GF-D8 (cell line): ENCODE results near the gene ERBB2.

Experiments
- DNase-seq: peaks from one replicate; lab custom pipeline; 2025; lab: John Stamatoyannopoulos, UW

The ERBB2 gene

DNA sequence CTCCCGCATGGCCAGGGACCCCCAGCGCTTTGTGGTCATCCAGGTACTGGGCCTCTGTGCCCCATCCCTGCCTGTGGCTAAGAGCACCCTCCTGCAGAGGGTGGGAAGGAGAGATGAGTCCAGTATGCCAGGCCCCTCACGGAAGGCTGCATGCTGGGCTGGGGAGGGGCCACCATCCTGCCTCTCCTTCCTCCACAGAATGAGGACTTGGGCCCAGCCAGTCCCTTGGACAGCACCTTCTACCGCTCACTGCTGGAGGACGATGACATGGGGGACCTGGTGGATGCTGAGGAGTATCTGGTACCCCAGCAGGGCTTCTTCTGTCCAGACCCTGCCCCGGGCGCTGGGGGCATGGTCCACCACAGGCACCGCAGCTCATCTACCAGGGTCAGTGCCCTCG, 26.8 kb downstream of the ERBB2 start:
- no peak for DNase-seq

DNA sequence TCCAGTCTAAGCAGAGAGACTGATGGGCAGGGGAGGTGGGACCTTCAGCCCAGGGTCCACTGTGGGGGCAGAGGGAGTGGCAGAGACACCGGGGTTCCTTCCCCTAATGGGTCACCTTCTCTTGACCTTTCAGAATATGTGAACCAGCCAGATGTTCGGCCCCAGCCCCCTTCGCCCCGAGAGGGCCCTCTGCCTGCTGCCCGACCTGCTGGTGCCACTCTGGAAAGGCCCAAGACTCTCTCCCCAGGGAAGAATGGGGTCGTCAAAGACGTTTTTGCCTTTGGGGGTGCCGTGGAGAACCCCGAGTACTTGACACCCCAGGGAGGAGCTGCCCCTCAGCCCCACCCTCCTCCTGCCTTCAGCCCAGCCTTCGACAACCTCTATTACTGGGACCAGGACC, 27.7 kb downstream of the ERBB2 start:
- DNase-seq, result no peak

DNA sequence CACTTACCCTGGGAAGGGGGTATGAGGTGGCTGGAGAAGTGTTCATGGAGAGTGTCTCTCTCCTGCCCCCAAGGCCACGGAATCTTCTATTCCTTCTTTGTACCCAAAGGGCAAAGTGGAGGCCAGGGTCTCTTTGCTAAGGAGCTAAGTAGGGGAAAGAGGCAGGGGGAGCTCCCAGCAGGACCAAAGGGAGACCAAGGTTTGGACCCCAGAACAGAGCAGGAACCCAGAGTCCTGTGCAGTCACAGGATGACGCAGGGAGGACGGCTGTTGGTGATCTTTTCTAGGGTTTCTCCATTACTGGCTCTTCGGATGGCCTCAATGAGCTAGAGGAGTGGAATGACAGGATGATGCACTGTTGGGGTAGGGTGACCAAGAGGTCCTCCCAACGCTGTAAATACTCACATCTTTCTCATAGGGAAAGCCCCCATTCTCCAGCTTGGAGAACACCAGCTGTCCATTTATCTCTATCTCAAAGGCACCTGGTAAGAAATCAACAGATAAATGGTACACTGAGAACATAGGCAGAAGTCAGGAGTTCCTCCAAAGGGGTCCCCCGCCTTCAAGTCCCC, 29.5 kb downstream of the ERBB2 start:
- no peak for DNase-seq

DNA sequence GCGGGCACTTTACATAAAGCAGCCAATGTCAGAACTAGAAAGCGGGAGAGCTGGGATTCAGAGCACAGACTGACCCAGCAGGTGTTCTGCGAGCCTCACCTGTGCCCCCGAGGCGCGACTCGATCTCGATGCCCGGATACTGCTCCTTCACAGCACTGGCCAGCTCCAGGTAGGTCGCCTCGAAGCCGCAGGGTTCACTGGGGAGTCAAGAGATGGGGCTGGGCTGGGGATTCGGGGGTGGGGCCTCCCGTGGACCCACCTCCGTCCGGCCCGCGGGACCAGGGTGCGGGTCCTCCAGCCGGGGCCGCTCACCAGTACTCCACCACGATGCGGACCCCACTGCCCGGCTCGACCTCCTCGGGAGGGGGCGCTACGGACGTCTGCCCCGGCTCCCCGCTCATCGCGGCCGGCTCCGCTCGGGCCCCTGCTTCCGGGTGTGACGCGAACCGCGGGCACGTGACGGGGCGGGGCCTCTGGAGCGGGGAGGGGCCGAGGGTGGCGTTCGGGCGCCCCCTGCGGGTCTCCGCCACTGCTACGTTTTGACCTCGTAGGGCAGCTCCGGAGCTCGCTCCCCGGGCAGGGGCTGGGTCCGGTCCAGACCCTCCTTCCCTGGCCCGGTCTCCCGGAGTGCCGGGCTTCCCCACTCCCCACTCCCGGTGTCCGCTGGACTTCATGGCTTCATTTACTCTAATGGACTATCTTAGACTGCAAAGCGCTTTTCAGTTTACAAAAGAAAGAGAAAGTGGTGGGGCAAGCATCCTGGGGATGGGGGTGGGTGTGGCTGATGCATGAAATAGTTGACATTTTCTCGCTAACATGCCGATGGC, 30.4 kb downstream of the ERBB2 start, which contains the start of gene MIEN1:
MIEN1 (minus strand) TSS at position 438 of the 827 bp plus-strand sequence; CDS start at position 401, 37 bp downstream.
- DNase-seq, result peak; percentile 48

DNA sequence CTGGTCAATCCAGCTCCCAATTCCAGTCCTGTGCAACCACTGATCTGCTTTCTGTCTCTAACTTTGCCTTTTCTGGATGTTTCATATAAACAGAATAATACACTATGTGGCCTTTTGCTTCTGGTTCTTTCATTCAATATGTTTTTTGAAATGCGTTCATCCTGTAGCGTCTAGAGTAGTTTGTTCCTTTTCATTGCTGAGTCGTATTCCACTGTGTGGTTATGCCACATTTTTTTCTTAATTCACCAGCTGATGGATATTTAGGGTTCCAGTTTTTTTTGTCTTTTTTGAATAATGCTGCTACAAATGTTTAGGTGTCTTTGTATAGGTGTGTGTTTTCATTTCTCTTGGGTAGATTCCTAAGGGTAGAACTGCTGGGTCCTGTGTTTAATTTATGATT, 32.7 kb downstream of the ERBB2 start:
- DNase-seq, result no peak

DNA sequence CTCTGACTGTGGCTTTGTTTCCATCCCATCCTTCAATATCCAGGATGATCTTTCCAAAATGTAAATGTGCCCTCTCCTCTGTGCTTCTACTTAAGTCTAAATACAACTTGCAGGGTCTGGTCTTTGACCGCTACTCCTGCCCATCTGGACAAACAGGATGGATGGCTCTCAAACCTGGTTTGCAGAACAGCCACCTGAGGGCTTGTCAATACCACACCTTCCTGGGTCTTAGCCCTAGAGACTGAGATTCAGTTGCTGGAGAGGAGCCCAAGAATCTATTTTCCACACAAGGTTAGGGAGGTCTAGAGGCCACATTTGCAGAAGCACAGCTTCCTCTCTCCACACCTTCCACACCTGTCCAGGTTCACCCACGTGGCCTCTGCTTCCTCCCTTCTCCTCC, 36.0 kb downstream of the ERBB2 start:
- DNase-seq, result no peak

DNA sequence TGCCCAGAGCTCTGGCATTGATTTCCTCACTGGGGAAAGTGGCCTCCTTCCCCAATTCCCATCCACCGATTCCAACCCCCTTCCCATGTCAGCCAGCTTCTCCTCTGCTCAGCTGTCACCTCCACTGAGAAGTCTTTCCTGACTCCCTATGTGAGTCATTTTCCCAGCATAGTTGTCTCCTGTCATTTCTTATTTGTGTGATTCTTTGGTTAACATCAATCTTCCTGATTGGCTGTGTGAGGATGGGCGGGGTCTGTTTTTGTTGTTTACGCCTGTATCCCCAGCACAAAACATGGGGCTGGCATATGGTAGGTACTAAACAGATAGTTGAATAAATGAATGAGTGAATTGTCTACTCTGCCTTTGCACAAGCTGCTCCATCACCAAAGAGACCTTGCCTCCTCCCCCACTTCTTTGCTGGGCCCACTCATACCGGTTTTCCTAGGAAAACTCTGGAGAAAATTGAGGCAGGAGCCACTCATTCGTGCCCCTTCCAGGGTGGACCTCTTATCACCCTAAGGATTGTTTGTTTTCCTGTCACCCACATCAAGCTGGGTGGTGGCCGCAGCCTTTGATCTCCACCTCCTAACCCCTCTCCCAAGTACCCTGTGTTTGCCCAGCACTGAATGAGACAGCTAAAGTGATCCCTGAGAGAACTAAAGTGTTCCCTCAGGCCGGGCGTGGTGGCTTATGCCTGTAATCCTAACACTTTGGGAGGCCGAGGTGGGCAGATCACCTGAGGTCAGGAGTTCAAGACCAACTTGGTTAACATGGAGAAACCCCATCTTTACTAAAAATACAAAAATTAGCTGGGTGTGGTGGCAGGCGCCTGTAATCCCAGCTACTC, 36.7 kb downstream of the ERBB2 start:
- DNase-seq, result no peak

DNA sequence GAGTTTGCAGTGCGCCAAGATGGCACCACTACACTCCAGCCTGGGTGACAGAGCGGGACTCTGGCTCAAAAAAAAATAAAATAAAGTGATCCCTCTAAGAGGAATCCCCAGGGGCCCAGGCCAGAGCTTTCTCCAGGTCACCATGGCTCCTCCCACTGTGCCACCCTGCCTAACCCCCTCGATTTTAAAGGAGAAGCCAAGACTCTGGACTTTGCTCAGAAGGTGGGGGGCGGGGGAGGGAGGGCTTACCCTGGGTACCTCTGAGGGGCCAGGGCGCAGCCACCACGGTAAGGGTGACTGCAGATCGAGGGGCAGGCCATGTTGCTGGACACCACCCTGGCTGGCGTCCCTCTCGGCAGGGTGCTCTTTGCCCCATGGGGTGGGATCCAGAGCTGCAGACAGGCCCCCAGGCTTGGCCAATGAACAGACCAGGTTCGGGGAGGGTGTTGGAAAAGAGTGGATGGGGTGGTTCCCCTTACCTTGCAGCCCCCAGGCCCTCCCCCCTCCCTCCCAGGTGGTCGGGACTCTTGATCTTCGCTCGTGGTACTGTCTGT, 37.4 kb downstream of the ERBB2 start:
- DNase-seq, result no peak

DNA sequence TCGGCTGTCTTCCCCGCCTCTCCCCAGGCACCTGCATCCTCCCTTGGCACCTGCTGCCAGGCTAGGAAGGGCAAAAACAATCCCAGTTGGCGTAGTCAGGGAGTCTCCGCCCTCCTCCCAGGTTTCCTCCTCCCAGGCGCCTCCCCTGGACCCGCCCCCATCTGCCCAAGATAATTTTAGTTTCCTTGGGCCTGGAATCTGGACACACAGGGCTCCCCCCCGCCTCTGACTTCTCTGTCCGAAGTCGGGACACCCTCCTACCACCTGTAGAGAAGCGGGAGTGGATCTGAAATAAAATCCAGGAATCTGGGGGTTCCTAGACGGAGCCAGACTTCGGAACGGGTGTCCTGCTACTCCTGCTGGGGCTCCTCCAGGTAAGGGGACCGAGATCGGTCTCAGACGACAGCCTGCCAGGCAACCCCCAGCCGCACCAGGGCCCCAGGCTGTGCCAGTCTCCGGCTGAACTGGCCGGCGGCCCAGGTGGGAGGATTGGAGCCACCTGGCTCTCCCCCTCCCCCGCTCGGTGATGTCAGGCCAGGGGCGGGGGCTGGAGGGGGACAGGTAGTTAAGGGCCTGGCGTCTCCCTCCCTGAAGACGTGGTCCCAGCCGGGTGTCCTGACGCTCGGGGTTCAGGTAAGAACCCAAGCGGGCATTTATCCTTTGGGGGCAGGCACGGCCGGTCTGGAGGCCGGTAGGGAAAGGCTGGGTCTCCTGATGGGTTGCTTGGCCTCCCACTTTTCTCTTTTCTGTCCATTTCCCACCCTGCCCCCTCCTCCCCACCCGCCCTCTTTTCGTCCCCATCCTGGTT, 38.1 kb downstream of the ERBB2 start, which contains the start of gene GRB7:
GRB7 (plus strand) TSS at position 179 of the 808 bp plus-strand sequence. CDS start 4,364 bp downstream, outside the sequence.
- no peak for DNase-seq

DNA sequence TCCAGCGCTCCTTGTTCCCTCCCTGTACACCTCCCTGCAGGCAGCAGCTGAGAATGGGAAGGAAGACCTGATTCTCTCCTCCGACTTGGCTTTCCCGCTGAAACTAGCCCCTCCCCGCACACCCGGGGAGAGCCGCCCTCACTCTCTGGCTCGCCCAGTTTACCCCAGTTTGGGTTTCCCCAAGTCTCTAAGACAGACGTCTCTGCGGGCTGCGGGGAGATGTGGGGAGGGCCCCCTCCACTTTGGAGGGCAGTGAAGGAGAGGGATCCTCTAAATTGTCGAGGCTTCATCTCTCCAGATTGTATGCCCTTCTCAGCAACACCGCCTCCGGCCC, 38.7 kb downstream of the ERBB2 start:
- no peak for DNase-seq

DNA sequence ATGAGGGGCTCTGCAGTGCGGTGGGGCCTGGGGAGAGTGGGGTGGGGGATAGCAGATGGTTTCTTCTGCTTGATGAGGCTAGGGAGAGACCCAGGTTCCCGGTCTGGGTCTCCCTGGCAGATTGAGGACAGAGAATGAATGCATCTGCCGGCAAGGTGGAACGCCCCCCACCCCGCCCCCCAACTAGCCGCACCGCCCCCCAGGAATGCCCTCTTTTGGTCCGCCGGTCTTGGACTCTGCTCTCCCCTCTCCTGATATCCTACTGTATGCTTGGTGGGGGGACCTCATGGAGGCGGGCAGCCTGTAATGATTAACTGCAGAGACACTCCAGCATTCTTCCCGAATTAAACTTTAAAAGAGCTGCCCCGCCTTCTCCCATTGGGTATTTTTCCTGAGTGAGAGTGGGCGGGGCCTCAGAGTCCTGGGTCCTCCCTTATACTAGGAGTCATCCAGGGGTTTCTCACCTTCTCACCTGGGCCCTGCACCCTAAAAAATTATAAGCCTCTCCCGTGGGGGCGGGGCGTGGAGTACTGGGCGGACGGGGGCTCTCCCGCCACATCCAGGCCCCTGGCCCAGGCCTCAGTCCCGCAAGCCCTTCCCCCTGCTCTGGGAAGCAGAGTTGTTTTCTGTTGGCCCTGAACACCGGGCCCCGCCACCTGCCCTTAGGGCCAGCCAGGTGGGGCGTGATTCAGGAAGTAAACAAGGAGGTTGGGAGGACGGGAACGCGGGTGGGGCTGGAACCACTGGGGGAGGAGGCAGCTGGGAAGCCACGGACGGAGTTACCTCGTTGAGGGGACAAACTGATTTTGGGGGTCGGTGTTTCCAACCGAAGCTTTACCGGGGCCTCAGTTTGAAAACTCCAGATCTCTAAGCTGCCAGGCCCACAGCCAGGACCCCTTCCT, 39.4 kb downstream of the ERBB2 start:
- DNase-seq, result no peak

DNA sequence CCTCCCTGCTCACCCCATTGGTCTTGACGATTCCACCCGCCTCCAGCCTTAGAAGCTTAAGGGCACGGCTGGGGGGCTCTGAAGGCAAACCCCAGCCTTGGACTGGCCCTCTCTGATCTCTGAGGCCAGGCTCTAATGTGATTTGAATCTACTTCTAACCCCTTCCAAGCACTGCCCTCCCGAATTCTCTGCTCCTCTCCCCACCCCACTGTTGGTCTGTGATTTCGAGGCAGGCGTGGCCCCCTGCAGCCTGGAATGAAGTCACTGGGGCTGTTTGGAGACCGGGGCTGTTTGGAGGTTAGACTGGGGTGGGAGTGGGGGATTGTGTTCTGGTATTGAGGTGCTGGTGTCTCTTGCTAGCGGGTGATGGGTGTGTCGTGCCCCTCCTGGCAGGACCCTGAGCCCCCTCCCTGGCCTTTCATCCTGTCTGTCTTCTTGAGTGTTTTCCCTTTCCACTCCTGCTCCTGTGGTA, 40.1 kb downstream of the ERBB2 start:
- DNase-seq, result no peak

DNA sequence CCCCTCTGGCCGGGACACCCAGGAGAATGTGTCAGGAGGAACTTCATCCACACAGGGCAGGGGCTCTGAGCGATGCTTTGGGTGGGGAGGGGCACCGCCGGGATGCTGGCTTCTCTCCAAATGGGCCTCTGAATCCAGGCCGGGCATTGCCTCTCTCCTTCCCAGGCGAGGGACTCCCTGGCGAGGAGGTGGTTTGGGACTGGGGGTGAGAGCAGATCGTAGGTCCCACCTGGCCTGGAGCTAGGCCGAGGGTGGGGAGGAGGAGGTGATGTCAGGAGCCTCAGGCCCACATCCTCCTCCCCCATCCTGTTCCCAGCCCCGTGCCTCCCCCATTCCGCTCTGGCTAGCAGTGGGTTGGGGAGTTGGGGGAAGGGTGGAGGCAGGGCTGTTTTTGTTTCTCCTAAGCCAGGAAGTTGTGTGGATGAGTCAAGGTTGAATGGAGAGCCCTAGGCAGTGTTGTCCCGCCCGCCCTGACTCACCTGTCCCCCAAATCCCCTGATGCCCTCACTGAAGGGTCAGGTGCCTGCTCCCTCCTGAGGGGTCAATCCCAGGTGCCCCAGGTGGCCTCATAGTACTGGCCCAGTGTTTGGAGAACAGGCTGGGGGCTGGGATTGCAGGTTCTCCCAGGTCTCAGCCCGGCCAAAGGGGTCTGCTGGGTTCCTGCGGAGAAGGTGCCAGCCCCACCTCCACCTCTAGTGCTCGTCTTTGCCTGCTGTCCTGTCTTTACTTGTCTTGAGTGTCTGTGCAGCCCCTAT, 40.7 kb downstream of the ERBB2 start:
- no peak for DNase-seq

DNA sequence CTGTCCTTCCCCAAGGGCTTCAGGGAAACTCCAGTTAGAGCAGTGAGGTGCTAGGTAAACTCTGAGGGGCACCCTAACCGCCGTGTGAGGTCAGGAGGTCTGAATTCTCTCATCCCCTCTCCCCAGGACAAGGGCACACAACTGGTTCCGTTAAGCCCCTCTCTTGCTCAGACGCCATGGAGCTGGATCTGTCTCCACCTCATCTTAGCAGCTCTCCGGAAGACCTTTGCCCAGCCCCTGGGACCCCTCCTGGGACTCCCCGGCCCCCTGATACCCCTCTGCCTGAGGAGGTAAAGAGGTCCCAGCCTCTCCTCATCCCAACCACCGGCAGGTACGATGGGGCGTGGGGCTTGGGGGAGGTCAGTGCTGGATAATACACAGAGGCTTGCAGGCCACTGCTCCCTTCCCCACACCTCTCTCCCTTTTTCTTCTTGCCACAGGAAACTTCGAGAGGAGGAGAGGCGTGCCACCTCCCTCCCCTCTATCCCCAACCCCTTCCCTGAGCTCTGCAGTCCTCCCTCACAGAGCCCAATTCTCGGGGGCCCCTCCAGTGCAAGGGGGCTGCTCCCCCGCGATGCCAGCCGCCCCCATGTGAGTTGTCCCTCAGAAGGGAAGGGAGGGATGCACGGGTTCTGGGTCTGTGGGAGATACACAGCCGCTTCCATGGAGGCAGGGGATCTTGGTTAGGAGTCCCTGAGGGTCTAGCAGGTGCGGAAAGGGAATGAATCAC, 42.4 kb downstream of the ERBB2 start:
- no peak for DNase-seq

DNA sequence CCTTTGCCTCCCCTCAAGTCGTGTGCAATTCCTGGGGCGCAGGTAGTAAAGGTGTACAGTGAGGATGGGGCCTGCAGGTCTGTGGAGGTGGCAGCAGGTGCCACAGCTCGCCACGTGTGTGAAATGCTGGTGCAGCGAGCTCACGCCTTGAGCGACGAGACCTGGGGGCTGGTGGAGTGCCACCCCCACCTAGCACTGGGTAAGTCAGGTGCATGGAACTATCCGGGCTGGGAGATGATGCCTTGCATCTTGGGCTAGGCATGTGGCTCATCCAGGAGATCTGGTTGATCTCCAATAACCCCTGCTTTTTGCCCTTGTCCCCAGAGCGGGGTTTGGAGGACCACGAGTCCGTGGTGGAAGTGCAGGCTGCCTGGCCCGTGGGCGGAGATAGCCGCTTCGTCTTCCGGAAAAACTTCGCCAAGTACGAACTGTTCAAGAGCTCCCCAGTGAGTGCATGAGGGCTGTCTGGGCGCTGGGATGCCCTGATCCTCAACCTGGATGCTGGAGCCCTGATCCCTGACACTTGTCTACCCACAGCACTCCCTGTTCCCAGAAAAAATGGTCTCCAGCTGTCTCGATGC, 43.1 kb downstream of the ERBB2 start:
- no peak for DNase-seq

DNA sequence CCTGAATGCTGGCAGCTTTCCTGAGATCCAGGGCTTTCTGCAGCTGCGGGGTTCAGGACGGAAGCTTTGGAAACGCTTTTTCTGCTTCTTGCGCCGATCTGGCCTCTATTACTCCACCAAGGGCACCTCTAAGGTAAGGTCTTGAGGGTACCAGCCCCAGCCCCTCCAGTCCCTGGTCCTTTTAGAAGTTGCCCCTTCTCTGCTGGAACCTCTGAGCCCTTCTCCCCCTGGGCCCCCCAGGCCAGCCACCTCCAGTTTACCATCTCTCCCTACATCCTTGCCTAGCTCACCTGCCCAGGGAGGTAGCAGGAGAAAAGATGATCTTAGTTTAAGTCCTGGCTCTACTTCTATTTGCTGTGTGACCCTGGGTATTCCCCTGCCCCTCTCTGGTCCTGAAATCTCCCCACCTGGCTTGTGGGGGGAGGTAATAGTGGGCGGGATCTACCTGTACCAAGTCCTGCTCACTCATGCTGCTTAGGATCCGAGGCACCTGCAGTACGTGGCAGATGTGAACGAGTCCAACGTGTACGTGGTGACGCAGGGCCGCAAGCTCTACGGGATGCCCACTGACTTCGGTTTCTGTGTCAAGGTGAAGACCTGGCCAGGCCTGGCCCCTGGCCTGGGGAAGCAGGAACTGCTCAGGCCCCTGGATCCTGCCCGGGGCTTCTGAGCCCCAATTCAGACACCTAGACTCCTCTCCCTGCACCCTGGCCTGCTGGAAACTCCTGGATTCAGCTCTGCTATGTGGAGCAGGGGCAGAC, 44.4 kb downstream of the ERBB2 start:
- no peak for DNase-seq

DNA sequence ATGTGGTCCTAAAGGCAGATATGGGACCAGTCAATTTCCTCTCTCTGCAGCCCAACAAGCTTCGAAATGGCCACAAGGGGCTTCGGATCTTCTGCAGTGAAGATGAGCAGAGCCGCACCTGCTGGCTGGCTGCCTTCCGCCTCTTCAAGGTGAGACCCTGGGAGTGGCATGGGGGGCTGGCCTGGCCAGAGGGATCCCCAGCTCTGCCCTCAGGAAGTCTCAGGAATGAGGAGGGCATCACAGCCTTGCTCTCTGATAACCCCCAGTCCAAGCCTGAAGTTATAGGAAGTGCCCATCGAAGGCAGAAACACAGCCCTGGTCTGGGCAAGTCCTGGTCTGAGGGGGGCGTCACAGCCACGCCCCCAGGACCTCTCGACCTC, 45.0 kb downstream of the ERBB2 start:
- DNase-seq, result no peak
